PFSK-1 (cell line): ENCODE data around the gene STK17B.

Experiments used
- FOXP2 ChIP-seq: optimal IDR thresholded peaks from 2 replicates; pipeline ENCODE3; 2011; ENCODE audit warnings: borderline replicate concordance, control low read depth, inconsistent platforms; ENCODE audit not compliant: insufficient read depth; ENCODE audit errors: extremely low read length, extremely low read depth
- SIN3A ChIP-seq: IDR thresholded peaks from 2 replicates; pipeline ENCODE4 v1.6.1; 2012; ENCODE audit warnings: mild to moderate bottlenecking, low read length, moderate library complexity, borderline replicate concordance; ENCODE audit not compliant: insufficient read depth
- TAF1 ChIP-seq: IDR thresholded peaks from 2 replicates; pipeline ENCODE4 v1.6.1; 2012; ENCODE audit warnings: low read length, control low read depth, borderline replicate concordance; ENCODE audit not compliant: insufficient read depth

- TF ChIP-seq TAF1, result no peak
- TF ChIP-seq SIN3A, result no peak
- TF ChIP-seq FOXP2, result no peak
Observed at GRCh38 chr2:196160946-196161345, 10.4 kb downstream of the STK17B start.
